GM18498 (cell line): ENCODE measurements around the gene SF3A2.
A peak's percentile ranks its signal among the peaks of the same experiment; 100 is the strongest.

ENCODE experiments used
- ATAC-seq: cut with Tn5 transposase; IDR thresholded peaks from one replicate; pipeline ENCODE4 v1.9.1; 2021; ENCODE audit warnings: mild to moderate bottlenecking, moderate library complexity; ENCODE audit not compliant: unreplicated experiment

SF3A2 gene

GRCh38 chr19:2226051-2226839 is 10.4 kb upstream of the SF3A2 start:
- no peak for ATAC-seq

- no peak for ATAC-seq
Measured at GRCh38 chr19:2226840-2227360, 9.7 kb upstream of the SF3A2 start.

- no peak for ATAC-seq
Measured at GRCh38 chr19:2227415-2228156, 9.0 kb upstream of the SF3A2 start.

- no peak for ATAC-seq
Measured at GRCh38 chr19:2228157-2229030, 8.2 kb upstream of the SF3A2 start.

GRCh38 chr19:2229103-2230032 is 7.3 kb upstream of the SF3A2 start:
- no peak for ATAC-seq

GRCh38 chr19:2230033-2230531 is 6.5 kb upstream of the SF3A2 start:
- no peak for ATAC-seq

GRCh38 chr19:2230807-2231533 is 5.7 kb upstream of the SF3A2 start:
- ATAC-seq = no peak

- no peak for ATAC-seq
Measured at GRCh38 chr19:2231621-2232221, 4.9 kb upstream of the SF3A2 start.

GRCh38 chr19:2232286-2233151 is 4.1 kb upstream of the SF3A2 start:
- ATAC-seq = no peak

- ATAC-seq = no peak
Measured at GRCh38 chr19:2233601-2234280, 2.9 kb upstream of the SF3A2 start.

GRCh38 chr19:2234996-2235380 is 1.6 kb upstream of the SF3A2 start:
- no peak for ATAC-seq

GRCh38 chr19:2235381-2236063 is 1.1 kb upstream of the SF3A2 start:
- ATAC-seq = peak; percentile 11

GRCh38 chr19:2236064-2236313 is 635 bp upstream of the SF3A2 start:
- ATAC-seq = no peak

GRCh38 chr19:2237051-2237868 is 636 bp downstream of the SF3A2 start:
- no peak for ATAC-seq

- ATAC-seq = no peak
Measured at GRCh38 chr19:2237869-2238153, 1.2 kb downstream of the SF3A2 start.

GRCh38 chr19:2239173-2239572 is 2.5 kb downstream of the SF3A2 start:
- no peak for ATAC-seq
